Chondrocyte (in vitro differentiated cells): Measurements from ENCODE around the gene PADI6. TPM values are rescaled to one million over a fixed set of nuclear protein-coding genes. Genes with fewer than 3 reads are reported as not detected.

Experiments used
- DNase-seq: peaks from one replicate; pipeline ENCODE4 v3.0.0; 2021; ENCODE audit warnings: mixed read lengths, low spot score
- H3K27ac Mint-ChIP-seq: one replicate; pipeline ENCODE4 v1.8.0; 2021; ENCODE audit warnings: mild to moderate bottlenecking, moderate library complexity, mixed read lengths; ENCODE audit not compliant: unreplicated experiment
- H3K27me3 Mint-ChIP-seq: 2 replicates; pipeline ENCODE4 v1.8.0; 2021; ENCODE audit warnings: low read depth, mixed read lengths
- H3K36me3 Mint-ChIP-seq: 2 replicates; pipeline ENCODE4 v1.8.0; 2021; ENCODE audit warnings: low read depth, mixed read lengths
- H3K4me1 Mint-ChIP-seq: 2 replicates; pipeline ENCODE4 v1.8.0; 2021; ENCODE audit warnings: low read depth, mild to moderate bottlenecking, mixed read lengths
- H3K4me3 Mint-ChIP-seq: one replicate; pipeline ENCODE4 v1.8.0; 2021; ENCODE audit warnings: mild to moderate bottlenecking, moderate library complexity, mixed read lengths; ENCODE audit not compliant: unreplicated experiment
- H3K9me3 Mint-ChIP-seq: 2 replicates; pipeline ENCODE4 v1.8.0; 2021; ENCODE audit warnings: low read depth, mixed read lengths
- CTCF ChIP-seq: fragments of 200-600 bp; sonication (generic); IDR thresholded peaks from 2 replicates; pipeline ENCODE4 v1.5.0; 2021; ENCODE audit warnings: antibody characterized with exemption, mild to moderate bottlenecking, moderate library complexity
- total RNA-seq: library from RNA; stranded (reverse); gene quantifications from 3 replicates; pipeline ENCODE4 v1.2.1, GENCODE V29; 2021

PADI6 gene
- total RNA-seq, 1 donor from 2014 or later: not detected

- Mint-ChIP-seq H3K9me3 (no peaks in the 10 kb centered on the region), H3K36me3 (no peaks in the 10 kb centered on the region), H3K27me3 (no peaks in the 10 kb centered on the region), H3K4me3 (no peak overlapping the region), H3K27ac (no peak overlapping the region), H3K4me1 (peaks cover 11% of the 10 kb centered on the region)
- no peak for DNase-seq
- no peak for TF ChIP-seq CTCF
These were observed 75.6 kb downstream of the PADI6 start for GRCh38 chr1:17447501-17447992.

Other genes with a start within 250 kb of the PADI6 start
- 0.41 to 0.97 TPM (median 0.70 TPM) in 3 replicates for gene PADI1, start 167.1 kb upstream of the PADI6 start, total RNA-seq
- gene PADI3, start 123.1 kb upstream of the PADI6 start, total RNA-seq: not detected in 3 replicates
- 0.60 TPM in 1 of 3 replicates, not detected in the others for gene PADI4, start 64.0 kb upstream of the PADI6 start, total RNA-seq
- 88.6 to 90.0 TPM (median 88.7 TPM) in 3 replicates for gene RCC2, start 67.5 kb downstream of the PADI6 start, total RNA-seq
- gene ARHGEF10L, start 167.5 kb downstream of the PADI6 start, total RNA-seq: 27.3 to 40.6 TPM (median 40.0 TPM) in 3 replicates